Uterus (tissue), 2 donors: ENCODE data around the gene TRPC4.

Experiments used
- POLR2A ChIP-seq, 2 donors: fragments of 450-650 bp; IDR thresholded peaks; one replicate each; pipeline ENCODE4 v1.6.1; 2016; ENCODE audit warnings: antibody characterized with exemption in 2 of 2, mild to moderate bottlenecking in 1 of 2, moderate library complexity in 1 of 2
- TF ChIP-seq, protein P1 (sequence below), 4 experiments: fragments of 200-600 bp in 2 of 4; fragments of 450-650 bp in 2 of 4; sonication (generic) in 2 of 4; IDR thresholded peaks; one replicate each; pipeline ENCODE4 v1.5.1; 2016 to 2019; ENCODE audit warnings: antibody characterized with exemption in 4 of 4, mild to moderate bottlenecking in 2 of 4, moderate library complexity in 1 of 4

DNA sequence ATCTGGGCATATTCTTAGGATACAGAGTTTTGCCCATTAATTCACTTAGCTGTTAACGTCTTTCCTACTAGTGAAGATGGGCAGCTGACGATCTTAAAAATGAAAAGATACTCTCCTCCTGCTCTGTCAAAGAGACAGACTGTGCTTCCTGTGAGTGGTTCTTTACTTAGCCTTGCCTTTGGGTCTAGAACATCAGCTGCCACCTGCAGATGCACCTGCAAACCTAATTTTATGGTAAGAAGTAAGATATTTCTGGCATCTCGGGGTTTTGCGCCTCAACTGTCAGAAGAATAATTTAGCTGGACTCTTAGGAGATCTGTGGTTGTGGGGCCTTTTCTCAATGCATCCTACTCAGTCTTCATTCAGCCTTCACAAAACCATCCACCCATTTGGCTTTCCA lies 36.2 kb downstream of the TRPC4 start:
- TF ChIP-seq, protein P1, sequence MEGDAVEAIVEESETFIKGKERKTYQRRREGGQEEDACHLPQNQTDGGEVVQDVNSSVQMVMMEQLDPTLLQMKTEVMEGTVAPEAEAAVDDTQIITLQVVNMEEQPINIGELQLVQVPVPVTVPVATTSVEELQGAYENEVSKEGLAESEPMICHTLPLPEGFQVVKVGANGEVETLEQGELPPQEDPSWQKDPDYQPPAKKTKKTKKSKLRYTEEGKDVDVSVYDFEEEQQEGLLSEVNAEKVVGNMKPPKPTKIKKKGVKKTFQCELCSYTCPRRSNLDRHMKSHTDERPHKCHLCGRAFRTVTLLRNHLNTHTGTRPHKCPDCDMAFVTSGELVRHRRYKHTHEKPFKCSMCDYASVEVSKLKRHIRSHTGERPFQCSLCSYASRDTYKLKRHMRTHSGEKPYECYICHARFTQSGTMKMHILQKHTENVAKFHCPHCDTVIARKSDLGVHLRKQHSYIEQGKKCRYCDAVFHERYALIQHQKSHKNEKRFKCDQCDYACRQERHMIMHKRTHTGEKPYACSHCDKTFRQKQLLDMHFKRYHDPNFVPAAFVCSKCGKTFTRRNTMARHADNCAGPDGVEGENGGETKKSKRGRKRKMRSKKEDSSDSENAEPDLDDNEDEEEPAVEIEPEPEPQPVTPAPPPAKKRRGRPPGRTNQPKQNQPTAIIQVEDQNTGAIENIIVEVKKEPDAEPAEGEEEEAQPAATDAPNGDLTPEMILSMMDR (IDR thresholded peaks at IDR 0.05) = no peak
- no peak for TF ChIP-seq POLR2A (IDR thresholded peaks at IDR 0.05)
